Measurements from ENCODE around the gene AGPAT2.

The AGPAT2 gene

DNA sequence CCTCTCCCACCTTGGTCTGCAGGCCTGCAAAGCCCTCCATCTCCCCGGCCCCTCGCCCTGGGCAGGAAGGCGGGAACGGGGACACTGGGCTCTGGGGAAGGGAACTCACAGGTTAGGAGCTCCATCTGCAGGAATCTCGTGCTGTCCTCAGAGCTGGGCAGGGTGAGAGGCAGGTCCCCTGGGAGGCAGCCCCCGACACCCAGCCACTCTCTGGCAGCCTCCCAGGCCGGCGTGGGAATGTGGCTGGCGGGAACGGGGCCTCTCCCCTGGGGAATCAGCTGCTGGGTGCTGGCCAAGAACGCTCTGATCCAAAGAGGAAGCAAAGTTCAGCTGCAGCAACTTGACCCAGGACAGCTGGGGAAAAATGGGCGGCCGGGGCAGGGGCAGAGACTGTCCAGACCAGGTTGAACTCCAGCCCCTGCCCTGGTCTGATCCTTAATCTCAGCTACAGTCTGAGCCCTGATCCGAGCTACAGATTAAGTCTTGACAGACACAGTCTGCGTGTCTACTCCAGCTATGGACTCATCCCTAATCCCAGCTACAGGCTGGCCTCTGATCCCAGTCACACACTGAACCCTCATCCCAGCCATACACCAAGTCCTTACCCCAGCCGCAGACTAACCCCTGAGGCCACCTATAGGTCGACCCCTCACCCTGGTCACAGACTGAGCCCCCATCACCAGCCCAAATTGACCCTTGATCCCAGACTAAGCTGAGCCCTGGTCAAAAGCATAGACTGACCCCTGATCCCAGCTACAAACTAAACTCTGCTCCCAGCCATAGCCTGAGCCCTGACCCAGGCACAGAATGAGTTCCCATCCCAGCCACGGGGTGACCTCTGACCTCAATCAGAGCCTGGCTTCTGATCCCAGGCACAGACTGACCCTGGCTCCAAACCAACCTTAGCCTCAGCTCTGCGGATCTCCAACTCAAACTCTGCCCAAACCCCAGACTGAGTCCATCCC, 61.9 kb downstream of the AGPAT2 start:
- DNase-seq (ENCODE audit: low spot score) = peak; percentile 71

DNA sequence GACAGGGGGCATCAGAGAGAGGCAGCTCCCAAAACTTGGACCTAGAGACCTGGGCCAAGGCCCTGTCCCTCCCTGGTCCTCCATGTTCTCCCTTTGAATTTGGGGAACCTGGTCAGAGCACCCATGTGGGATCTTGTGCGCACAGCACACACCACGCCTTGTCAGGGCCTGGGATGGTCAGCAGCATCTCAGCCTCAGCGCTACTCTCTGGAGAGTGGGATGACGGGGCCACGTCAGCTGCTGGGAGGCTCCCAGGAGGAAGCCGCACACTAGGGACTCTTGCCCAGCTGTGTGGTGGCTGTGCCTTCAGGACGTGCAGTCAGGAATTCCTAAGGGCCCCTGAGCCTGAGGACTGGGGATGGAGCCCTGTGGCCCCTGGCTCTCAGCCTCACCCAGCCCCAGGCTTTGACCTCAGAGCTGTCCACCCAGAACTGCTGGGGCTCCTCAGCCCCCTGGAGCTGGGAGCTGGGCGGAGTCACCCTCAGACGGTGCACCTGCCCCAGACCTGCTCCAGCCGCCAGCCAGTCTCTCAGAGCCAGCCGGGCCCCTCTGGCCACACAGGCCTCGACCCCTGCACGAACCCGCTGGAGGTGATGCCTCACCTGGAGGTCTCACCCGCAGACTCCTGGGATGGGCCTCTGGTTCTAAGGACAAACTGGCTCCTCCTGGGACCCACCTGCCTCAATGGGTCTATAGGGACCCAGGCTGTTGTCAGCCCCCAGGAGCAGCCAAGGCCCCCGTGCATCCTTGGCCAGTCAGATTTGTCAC, 62.9 kb downstream of the AGPAT2 start:
- no peak for DNase-seq (ENCODE audit: low spot score)

DNA sequence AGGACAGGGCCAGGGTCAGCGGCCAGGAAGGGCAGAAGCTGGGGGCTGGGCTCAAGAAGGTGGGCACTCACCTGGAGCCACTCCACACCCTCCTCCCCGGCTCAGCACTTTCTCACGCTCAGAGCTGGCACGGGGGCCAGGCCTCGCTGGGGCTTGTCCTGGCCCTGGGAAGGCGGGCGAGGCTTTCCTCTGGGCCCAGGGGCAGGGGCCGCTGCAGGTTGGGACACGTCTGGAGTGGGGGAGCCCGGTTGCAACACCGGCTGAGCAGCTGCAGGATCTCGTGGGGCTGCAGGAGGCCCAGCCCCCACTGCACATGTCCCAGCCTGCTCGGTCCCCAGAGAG, 63.4 kb downstream of the AGPAT2 start:
- no peak for DNase-seq (ENCODE audit: low spot score)
